Nephron (organoid): ENCODE data around the gene KCNH1.

Experiments used
- H3K27ac Mint-ChIP-seq, 3 experiments: 2 replicates each; pipeline ENCODE4 v1.8.0; 2020; ENCODE audit warnings: mixed read lengths in 3 of 3, mild to moderate bottlenecking in 2 of 3, moderate library complexity in 1 of 3
- H3K27me3 Mint-ChIP-seq: 2 replicates; pipeline ENCODE4 v1.8.0; 2021; ENCODE audit warnings: low read depth, mild to moderate bottlenecking, moderate library complexity, mixed read lengths
- H3K36me3 Mint-ChIP-seq: 2 replicates; pipeline ENCODE4 v1.8.0; 2020; ENCODE audit warnings: low read depth, mixed read lengths
- H3K4me1 Mint-ChIP-seq: 2 replicates; pipeline ENCODE4 v1.8.0; 2020; ENCODE audit warnings: mixed read lengths
- H3K4me3 Mint-ChIP-seq, 3 experiments: 2 replicates each; pipeline ENCODE4 v1.8.0; 2020; ENCODE audit warnings: mild to moderate bottlenecking in 3 of 3, mixed read lengths in 3 of 3, moderate library complexity in 2 of 3
- H3K9me3 Mint-ChIP-seq: 2 replicates; pipeline ENCODE4 v1.8.0; 2020; ENCODE audit warnings: mixed read lengths
- TF ChIP-seq, protein P1 (sequence below), 3 experiments: fragments of 200-600 bp; sonication (generic); IDR thresholded peaks; one replicate each; pipeline ENCODE4 v1.5.0; 2021; ENCODE audit warnings: antibody characterized with exemption in 3 of 3; ENCODE audit not compliant: unreplicated experiment in 3 of 3

Gene KCNH1

DNA sequence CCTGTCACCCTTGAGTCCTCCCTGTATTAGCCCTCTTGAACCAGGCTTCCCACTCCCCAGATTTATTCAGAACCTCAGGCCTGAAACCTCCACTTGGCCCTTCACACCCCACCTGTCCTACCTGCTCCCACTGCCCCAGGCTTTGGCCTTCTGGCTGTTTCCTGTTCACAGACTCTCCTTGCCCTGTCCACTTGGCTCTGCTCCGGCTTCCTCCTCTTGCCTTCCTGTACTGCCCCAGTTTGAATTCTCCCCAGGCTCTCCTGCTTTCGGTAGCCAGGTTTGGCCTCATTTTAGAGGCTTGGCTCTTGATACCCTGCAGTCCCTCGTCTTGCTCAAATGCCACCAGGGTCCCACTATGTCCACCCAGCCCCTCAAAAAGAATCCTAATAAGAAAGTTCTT, 385.2 kb downstream of the KCNH1 start:
- Mint-ChIP-seq H3K27me3 (peaks cover 17% of the 10 kb centered on the region), H3K36me3 (no peaks in the 10 kb centered on the region), H3K27ac (no peak overlapping the region), H3K4me3 (no peak overlapping the region), H3K4me1 (no peaks in the 10 kb centered on the region), H3K9me3 (no peaks in the 10 kb centered on the region)
- TF ChIP-seq, protein P1, sequence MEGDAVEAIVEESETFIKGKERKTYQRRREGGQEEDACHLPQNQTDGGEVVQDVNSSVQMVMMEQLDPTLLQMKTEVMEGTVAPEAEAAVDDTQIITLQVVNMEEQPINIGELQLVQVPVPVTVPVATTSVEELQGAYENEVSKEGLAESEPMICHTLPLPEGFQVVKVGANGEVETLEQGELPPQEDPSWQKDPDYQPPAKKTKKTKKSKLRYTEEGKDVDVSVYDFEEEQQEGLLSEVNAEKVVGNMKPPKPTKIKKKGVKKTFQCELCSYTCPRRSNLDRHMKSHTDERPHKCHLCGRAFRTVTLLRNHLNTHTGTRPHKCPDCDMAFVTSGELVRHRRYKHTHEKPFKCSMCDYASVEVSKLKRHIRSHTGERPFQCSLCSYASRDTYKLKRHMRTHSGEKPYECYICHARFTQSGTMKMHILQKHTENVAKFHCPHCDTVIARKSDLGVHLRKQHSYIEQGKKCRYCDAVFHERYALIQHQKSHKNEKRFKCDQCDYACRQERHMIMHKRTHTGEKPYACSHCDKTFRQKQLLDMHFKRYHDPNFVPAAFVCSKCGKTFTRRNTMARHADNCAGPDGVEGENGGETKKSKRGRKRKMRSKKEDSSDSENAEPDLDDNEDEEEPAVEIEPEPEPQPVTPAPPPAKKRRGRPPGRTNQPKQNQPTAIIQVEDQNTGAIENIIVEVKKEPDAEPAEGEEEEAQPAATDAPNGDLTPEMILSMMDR (IDR thresholded peaks at IDR 0.05; ENCODE audit: unreplicated experiment in 3 of 3) = no peak

DNA sequence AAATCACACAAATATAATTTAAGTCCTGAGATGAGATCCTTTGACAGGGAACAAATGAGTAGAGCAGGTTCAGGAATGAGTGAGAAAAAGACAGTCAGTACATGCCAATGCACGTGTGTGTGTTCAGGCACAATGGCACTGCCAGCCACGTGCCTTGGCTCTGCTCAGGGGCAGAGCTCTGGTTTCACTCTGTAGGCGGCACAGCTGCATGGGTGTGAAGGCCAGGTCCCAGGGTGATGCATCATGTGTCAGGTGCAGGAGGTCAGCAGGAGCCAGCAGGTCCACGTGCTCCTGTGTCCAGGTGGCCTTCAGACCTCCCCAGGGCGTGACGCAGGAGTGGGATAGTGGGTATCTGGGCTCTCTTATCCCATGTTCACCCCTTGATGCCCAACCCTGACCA, 386.1 kb downstream of the KCNH1 start:
- H3K36me3 Mint-ChIP-seq = no peaks in the 10 kb centered on the region

DNA sequence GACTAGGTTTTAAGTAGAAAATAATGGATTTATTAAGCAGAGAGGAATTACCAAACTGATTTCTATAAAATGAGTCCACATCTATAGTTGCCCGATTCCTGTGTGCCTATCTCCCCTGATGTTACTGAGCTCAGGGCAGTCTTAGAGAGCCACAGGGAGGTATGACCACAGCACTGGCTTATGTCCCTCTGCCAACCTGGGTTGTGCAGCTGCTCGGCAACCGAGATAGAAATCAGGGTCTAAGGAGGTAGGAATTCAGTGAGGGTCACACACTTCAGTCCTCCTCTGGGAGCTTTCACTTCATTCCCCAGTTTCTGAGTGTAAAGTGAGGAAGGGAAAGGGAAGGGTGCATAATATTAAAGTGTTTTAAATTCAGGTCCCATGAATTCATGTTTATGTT, 386.8 kb downstream of the KCNH1 start:
- Mint-ChIP-seq H3K4me3 (no peak overlapping the region), H3K27me3 (peaks cover 17% of the 10 kb centered on the region), H3K36me3 (no peaks in the 10 kb centered on the region), H3K9me3 (no peaks in the 10 kb centered on the region), H3K4me1 (no peaks in the 10 kb centered on the region), H3K27ac (no peak overlapping the region)
- TF ChIP-seq, protein P1 (IDR thresholded peaks at IDR 0.05; ENCODE audit: unreplicated experiment in 3 of 3) = no peak

More for the DNA sequence above, 386.1 kb downstream of the KCNH1 start:
- TF ChIP-seq, protein P1 (IDR thresholded peaks at IDR 0.05; ENCODE audit: unreplicated experiment in 3 of 3) = no peak
- no peak overlapping the region for H3K4me3 Mint-ChIP-seq
- peaks cover 17% of the 10 kb centered on the region for H3K27me3 Mint-ChIP-seq
- no peak overlapping the region for H3K27ac Mint-ChIP-seq
- no peaks in the 10 kb centered on the region for H3K4me1 Mint-ChIP-seq
- no peaks in the 10 kb centered on the region for H3K9me3 Mint-ChIP-seq

DNA sequence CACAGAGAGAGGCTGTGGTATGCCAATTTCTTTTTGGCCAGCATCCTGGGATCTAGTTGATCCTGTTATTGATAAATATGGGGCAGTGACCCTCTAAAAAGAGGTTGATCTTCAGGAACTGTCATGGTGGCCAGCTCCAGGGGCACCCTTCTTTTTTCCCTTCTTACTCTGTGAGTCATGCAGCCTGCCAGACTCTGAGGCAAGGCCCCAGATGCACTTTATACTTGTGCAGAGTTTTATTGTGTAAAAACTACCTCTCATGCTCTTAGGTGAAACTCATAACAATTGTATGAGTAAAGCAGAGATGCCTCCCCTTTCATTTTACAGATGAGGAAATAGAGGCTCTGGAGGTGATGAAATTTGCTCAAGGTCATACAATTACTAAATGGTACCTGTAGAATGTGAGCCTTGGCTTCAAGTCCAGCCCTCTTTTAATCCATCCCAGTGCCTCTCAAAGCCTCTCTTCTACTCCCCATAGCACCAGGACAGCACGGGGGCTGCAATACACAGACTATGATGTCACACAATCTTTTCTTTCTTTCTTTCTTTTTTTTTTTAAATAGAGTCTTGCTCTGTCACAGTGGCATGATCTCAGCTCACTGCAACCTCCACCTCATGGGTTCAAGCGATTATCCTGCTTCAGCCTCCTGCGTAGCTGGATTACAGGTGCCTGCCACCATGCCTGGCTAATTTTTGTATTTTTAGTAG, 387.8 kb downstream of the KCNH1 start:
- H3K27me3 Mint-ChIP-seq = peaks cover 17% of the 10 kb centered on the region
- H3K4me1 Mint-ChIP-seq = no peaks in the 10 kb centered on the region
- no peak overlapping the region for H3K4me3 Mint-ChIP-seq
- H3K36me3 Mint-ChIP-seq = no peaks in the 10 kb centered on the region
- H3K9me3 Mint-ChIP-seq = no peaks in the 10 kb centered on the region
- TF ChIP-seq, protein P1 (IDR thresholded peaks at IDR 0.05; ENCODE audit: unreplicated experiment in 3 of 3) = no peak
- no peak overlapping the region for H3K27ac Mint-ChIP-seq

DNA sequence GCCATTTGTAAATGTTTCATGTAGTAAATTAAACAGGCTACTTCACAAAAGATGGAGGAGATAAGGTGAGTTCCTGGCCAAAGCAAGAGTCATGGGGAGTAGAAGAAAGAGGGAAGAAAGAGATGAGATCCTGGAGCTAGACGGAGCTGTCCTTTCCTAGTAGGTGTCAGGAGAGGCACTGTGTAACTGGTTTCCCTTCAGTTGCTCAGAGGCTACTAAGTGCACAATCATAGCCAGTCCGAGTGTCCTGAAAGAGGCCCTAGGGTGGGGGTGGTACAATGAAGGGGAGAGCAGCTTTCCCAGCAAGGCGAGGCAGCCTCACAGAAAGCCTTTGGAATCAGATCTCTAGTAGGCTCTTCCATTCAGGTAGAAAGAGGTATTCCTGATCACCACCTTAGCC, 390.9 kb downstream of the KCNH1 start:
- peaks cover 3% of the 10 kb centered on the region for H3K27me3 Mint-ChIP-seq
- no peak overlapping the region for H3K27ac Mint-ChIP-seq
- no peaks in the 10 kb centered on the region for H3K9me3 Mint-ChIP-seq
- no peaks in the 10 kb centered on the region for H3K36me3 Mint-ChIP-seq
- no peak overlapping the region for H3K4me3 Mint-ChIP-seq
- H3K4me1 Mint-ChIP-seq = no peaks in the 10 kb centered on the region
- TF ChIP-seq, protein P1 (IDR thresholded peaks at IDR 0.05; ENCODE audit: unreplicated experiment in 3 of 3) = no peak

DNA sequence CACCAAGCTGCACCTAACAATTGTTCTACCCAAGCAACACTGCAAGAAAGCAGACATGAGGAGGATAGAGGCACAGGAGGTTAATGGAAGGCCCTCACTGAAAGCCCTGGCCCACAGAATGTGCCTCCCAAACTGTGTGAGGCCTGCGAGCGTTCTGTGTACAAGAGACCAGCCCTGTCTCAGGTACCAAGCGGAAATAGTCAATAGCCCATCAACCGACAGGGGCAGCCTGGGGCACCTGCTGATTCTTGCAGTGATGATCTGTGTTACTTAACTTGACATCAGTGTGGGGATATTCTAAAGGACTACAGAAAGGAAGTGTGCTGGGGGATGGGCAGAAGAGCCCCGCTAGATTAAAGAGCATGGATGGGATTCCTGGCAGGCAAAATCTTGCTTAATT, 392.4 kb downstream of the KCNH1 start:
- H3K27me3 Mint-ChIP-seq = peaks cover 9% of the 10 kb centered on the region
- TF ChIP-seq, protein P1 (IDR thresholded peaks at IDR 0.05; ENCODE audit: unreplicated experiment in 3 of 3) = no peak
- no peaks in the 10 kb centered on the region for H3K9me3 Mint-ChIP-seq
- no peaks in the 10 kb centered on the region for H3K4me1 Mint-ChIP-seq
- no peak overlapping the region for H3K4me3 Mint-ChIP-seq
- H3K36me3 Mint-ChIP-seq = no peaks in the 10 kb centered on the region
- no peak overlapping the region for H3K27ac Mint-ChIP-seq
